Left renal pelvis (tissue), 4 donors: Measurements from ENCODE around the gene LRRC3. TPM values are rescaled to one million over a fixed set of nuclear protein-coding genes. Genes with fewer than 3 reads are reported as not detected.

Experiments used
- DNase-seq, 4 donors: peaks; one replicate each; pipeline ENCODE4 v3.0.0-alpha.2; 2013; ENCODE audit warnings: low read depth in 4 of 4, low spot score in 3 of 4
- polyA plus RNA-seq, 4 donors: library from polyadenylated mRNA; unstranded; fragments of 120-200 nt; gene quantifications; one replicate each; pipeline ENCODE4 v1.2.1, GENCODE V29; 2013; ENCODE audit not compliant: insufficient read length in 4 of 4

Gene LRRC3
- polyA plus RNA-seq, 4 donors, result 4.3 to 6.6 (median 4.6) TPM

- no peak for DNase-seq
Measured at GRCh38 chr21:44423941-44424607, 31.2 kb upstream of the LRRC3 start.

- no peak for DNase-seq
Measured at GRCh38 chr21:44424608-44425306, 30.6 kb upstream of the LRRC3 start.

DNA sequence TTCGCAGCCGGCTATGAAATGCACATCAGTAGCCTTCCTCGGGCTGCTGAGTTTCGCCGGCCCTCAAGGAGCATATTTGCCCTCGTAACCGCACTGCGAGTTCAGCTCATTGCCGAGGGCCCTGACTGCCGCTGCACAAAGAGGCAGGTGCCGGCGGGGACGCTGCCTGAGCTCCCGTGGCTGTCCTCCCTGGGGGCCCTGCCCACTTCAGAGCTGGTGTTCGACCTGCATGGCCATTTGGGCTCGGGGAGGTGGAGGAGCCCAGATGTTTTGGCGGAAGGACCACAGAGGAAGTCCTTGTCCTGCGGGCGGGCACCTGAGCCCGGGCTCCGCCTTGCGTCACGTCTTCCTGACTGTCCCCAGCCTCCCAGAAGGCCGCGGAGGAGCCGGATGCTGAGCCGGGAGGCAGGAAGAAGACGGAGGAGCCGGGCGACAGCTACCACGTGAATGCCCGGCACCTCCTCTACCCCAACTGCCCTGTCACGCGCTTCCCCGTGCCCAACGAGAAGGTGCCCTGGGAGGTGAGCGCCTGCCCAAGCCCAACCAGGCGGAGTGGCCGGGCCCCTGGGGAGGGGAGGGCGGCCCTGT is 29.9 kb upstream of the LRRC3 start:
- DNase-seq, result no peak

GRCh38 chr21:44425895-44426662 is 29.2 kb upstream of the LRRC3 start:
- no peak for DNase-seq

DNA sequence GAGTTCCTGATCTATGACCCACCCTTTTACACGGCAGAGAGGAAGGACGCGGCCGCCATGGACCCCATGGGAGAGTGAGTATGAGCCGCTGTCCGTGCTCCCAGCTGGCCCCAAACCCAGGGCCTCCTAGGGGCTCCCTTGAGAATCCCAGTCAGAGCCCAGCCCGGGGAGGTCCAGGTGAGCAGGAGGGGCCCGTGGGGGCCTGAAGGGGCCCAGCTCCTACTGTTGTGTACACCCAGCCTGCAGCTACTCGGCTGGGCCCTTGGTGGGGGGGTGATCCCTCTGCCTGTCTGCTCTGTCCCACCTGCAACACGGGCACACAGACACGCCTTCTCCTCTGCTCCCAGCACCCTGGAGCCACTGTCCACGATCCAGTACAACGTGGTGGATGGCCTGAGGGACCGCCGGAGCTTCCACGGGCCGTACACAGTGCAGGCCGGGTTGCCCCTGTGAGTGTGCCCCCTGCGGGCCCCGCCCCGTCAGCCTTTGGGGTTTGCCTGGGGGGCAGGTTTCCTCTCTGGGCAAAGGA is 28.6 kb upstream of the LRRC3 start:
- DNase-seq, result no peak

- no peak for DNase-seq
Measured at GRCh38 chr21:44427241-44428120, 27.8 kb upstream of the LRRC3 start.

GRCh38 chr21:44428281-44428960 is 26.9 kb upstream of the LRRC3 start:
- DNase-seq, result no peak

GRCh38 chr21:44429894-44430293 is 25.4 kb upstream of the LRRC3 start:
- DNase-seq, result no peak

DNA sequence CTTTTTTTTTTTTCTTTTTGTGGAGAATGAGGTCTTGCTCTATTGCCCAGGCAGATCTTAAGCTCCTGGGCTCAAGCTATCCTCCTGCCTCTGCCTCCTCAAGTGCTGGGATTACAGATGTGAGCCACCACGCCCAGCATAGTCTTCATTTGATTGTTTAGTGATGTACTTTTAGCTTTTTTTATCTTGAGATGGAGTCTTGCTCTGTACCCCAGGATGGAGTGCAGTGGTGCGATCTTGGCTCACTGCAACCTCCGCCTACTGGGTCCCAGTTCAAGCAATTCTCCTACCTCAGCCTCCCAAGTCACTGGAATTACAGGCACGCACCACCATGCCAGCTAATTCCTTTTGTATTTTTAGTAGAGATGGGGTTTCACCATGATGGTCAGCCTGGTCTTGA is 24.0 kb upstream of the LRRC3 start:
- no peak for DNase-seq

DNA sequence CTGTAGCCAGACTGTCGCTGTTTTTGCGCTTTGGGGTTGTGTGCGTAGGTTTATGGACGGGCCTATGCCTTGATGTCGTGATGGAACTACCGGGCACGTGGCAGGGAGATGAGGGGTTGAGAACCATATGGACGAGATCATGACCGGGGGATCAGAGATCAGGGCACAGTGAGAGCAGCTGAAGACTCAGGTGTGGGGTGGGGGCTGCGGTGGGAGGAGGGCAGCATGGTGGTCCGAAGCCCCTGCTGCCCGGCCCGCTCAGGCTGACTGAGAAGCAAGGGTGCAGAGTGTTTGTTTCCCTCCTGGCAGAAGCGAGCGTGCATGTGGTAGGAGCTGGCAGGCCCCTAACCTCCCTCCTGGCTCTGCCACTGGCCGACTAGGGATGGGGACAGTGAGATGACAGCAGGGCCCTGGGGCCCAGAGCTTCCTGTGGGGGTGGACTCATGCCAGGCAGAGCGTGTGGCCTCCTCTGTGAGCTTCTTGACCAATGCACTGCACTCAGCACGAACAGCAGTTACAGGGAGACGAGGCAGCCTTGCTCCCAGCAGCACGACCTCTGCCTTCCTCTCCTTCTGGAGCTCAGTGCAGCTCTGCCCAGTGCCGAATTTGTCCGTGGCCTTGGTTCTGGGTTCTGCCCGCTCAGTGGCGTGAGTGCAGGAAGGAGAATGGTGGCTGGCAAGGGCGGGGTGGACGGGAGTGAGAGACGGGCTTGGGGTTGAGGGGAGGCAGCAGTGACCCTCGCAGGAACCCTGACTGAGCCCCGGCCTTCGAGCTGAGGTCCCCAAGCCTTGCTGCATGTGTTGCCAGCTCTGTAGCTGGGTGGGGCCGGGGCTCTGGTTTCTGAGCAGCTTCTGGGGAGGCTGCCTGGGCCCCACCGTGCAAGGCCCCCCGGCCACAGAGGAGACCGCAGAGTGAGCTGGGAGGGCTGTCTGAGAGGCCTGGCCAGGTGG is 22.2 kb upstream of the LRRC3 start:
- no peak for DNase-seq

- no peak for DNase-seq
Measured at GRCh38 chr21:44433791-44434567, 21.3 kb upstream of the LRRC3 start.

DNA sequence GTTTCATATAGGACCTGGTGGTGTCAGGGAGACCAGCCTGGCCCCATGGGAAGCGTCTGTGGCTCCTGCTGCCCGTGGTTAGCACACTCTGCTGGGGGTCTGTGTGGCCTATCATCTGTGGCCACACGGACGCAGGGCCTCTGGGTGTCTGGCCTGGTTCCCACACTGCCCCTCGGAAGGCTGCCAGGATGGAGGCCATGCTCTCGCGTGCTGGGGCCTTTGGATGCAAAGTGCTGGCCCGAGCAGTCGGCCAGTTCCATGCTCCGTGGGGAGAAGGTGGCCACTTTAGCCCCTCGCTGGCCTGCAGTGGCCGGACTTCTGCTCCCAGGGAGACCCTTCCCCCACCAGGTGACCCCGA is 20.8 kb upstream of the LRRC3 start:
- DNase-seq, result no peak

- DNase-seq, result no peak
Measured at GRCh38 chr21:44434936-44435635, 20.2 kb upstream of the LRRC3 start.

DNA sequence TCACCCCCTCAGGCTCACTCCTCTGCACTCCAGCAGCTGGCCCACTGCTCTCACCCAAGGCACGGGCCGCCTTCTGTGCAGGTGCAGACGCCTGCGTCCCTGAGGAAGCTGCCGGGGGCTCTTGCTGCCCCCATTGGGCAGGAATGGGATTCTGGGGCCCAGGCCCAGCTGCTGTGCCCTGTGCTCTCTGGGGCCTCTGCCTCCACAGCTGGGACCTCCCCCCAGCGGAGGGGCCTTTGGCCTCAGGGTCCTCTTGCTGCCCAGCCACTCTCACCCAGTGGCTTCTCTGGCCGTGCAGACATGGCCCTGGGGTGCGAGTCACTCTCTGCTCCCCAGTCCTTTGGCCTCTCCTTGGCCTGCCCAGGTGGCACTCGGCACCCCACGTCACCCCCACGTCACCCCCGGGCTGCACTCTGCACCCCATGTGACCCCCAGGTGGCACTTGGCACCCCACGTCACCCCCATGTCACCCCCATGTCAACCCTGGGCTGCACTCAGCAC is 19.1 kb upstream of the LRRC3 start:
- DNase-seq, result no peak

DNA sequence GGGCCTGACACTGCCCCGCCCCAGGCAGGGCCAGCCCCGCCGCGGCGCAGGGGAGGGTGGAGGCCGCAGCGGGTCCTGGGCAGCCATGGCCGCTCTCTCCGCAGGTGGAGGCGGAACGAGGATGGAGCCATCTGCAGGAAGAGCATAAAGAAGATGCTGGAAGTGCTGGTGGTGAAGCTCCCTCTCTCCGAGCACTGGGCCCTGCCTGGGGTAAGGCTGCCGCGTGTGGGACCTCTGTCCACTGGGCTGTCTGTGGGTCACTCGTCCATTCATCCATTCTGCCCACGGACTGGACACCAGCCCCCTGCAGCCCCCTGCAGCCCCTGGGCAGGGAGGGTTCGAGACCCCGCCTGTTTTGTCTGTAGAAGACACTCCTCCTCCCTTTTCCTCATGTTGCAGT is 18.4 kb upstream of the LRRC3 start:
- no peak for DNase-seq

DNA sequence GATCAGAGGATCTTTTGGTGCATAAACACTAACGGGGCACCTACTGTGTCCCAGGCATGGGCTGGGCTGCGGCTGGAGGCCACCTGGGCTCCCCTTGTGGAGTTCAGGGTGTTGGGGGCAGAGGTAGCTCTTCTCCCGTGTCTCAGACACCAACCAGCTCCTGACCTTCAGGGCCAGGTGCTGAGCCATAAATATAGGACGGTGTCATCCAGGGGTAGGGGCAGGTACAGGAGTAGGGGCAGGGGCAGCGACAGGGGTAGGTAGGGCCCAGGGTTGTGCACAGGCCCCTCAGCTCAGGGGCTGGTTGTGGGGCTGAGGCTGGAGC is 18.0 kb upstream of the LRRC3 start:
- no peak for DNase-seq
